ENCODE data around the gene ZNHIT6. TPM values are rescaled to one million over a fixed set of nuclear protein-coding genes. Genes with fewer than 3 reads are reported as not detected.
"Not testable (repeated sequence)": the region's sequence is repeated elsewhere in the genome, so short reads cannot be mapped to it uniquely, and the experiment has no call there.

Gene ZNHIT6
- total RNA-seq, 1 experiment from 2014 or later = 56.2 TPM

- H3K27me3 ChIP-seq (ENCODE audit: control insufficient read depth, insufficient read depth, low read length) = no peaks in the 10 kb centered on the region
- H3K4me3 ChIP-seq (ENCODE audit: low read depth in 2 of 2, low read length in 2 of 2) = no peak overlapping the region
- BruUV-seq (replicated peaks) = no TSS peak
- ATAC-seq (no peak), DNase-seq (ENCODE audit: low read depth, low spot score) (no peak)
- peaks cover 24% of the 10 kb centered on the region for H3K36me3 ChIP-seq (ENCODE audit: control insufficient read depth, insufficient read depth, low read length)
- peaks cover 3% of the 10 kb centered on the region for H3K4me1 ChIP-seq (ENCODE audit: control insufficient read depth, insufficient read depth, low read length)
- ChIA-PET POLR2A (no interaction called here), CTCF (no interaction called here)
- H3K27ac ChIP-seq (ENCODE audit: low read length) = no peak overlapping the region
- intact Hi-C loops (cut with micrococcal nuclease; ENCODE audit: unreplicated experiment) = no loop called here
- in situ Hi-C loops (cut with HindIII; ENCODE audit: low pct_unique_long_range_greater_than_20kb, low sequenced_read_pairs) = no loop called here
- peaks cover 12% of the 10 kb centered on the region; the same call in 1 of the 2 replicates for H3K9me3 ChIP-seq (ENCODE audit: control insufficient read depth, insufficient read depth, low read depth, low read length)
- TF ChIP-seq SIN3A (IDR thresholded peaks at IDR 0.05; ENCODE audit: borderline replicate concordance, insufficient read depth, low read depth, low read length) (no peak), POLR2AphosphoS5 (IDR thresholded peaks at IDR 0.05; ENCODE audit: low read depth, low read length) (no peak), CTCF (IDR thresholded peaks at IDR 0.05) (no peak)
These were observed 58.6 kb downstream of the ZNHIT6 start for GRCh38 chr1:85649591-85649990.

GRCh38 chr1:85641598-85642556 is 66.4 kb downstream of the ZNHIT6 start:
- ATAC-seq; H3K36me3 ChIP-seq (ENCODE audit: control insufficient read depth, insufficient read depth, low read length); intact Hi-C loops (cut with micrococcal nuclease; ENCODE audit: unreplicated experiment); DNase-seq (ENCODE audit: low read depth, low spot score); H3K27me3 ChIP-seq (ENCODE audit: control insufficient read depth, insufficient read depth, low read length); H3K27ac ChIP-seq (ENCODE audit: low read length); BruUV-seq (replicated peaks); in situ Hi-C loops (cut with HindIII; ENCODE audit: low pct_unique_long_range_greater_than_20kb, low sequenced_read_pairs); H3K4me3 ChIP-seq (ENCODE audit: low read depth in 2 of 2, low read length in 2 of 2); H3K4me1 ChIP-seq (ENCODE audit: control insufficient read depth, insufficient read depth, low read length); CTCF ChIA-PET: not testable (repeated sequence)
- POLR2A ChIA-PET = interaction anchor here (0.6 to 0.7 kb wide), 2 partner anchors 32 to 303 kb away, joined by 3 read pairs; no protein-coding TSS in a partner anchor
- peaks cover 42% of the 10 kb centered on the region for H3K9me3 ChIP-seq (ENCODE audit: control insufficient read depth, insufficient read depth, low read depth, low read length)

- peaks cover 47% of the 10 kb centered on the region for H3K9me3 ChIP-seq (ENCODE audit: control insufficient read depth, insufficient read depth, low read depth, low read length)
- ATAC-seq; H3K36me3 ChIP-seq (ENCODE audit: control insufficient read depth, insufficient read depth, low read length); POLR2A ChIA-PET; H3K27ac ChIP-seq (ENCODE audit: low read length); BruUV-seq (replicated peaks); intact Hi-C loops (cut with micrococcal nuclease; ENCODE audit: unreplicated experiment); H3K27me3 ChIP-seq (ENCODE audit: control insufficient read depth, insufficient read depth, low read length); CTCF ChIA-PET; H3K4me1 ChIP-seq (ENCODE audit: control insufficient read depth, insufficient read depth, low read length); in situ Hi-C loops (cut with HindIII; ENCODE audit: low pct_unique_long_range_greater_than_20kb, low sequenced_read_pairs); DNase-seq (ENCODE audit: low read depth, low spot score); H3K4me3 ChIP-seq (ENCODE audit: low read depth in 2 of 2, low read length in 2 of 2): not testable (repeated sequence)
These were observed 68.3 kb downstream of the ZNHIT6 start for GRCh38 chr1:85639920-85640319.

- Histone ChIP-seq H3K27me3 (ENCODE audit: control insufficient read depth, insufficient read depth, low read length) (no peaks in the 10 kb centered on the region), H3K36me3 (ENCODE audit: control insufficient read depth, insufficient read depth, low read length) (no peaks in the 10 kb centered on the region), H3K9me3 (ENCODE audit: control insufficient read depth, insufficient read depth, low read depth, low read length) (peaks cover 47% of the 10 kb centered on the region), H3K4me1 (ENCODE audit: control insufficient read depth, insufficient read depth, low read length) (no peaks in the 10 kb centered on the region), H3K4me3 (ENCODE audit: low read depth in 2 of 2, low read length in 2 of 2) (no peak overlapping the region), H3K27ac (ENCODE audit: low read length) (no peak overlapping the region)
- BruUV-seq (replicated peaks) = no TSS peak
- ATAC-seq (no peak), DNase-seq (ENCODE audit: low read depth, low spot score) (no peak)
- in situ Hi-C loops (cut with HindIII; ENCODE audit: low pct_unique_long_range_greater_than_20kb, low sequenced_read_pairs) (no loop called here), intact Hi-C loops (cut with micrococcal nuclease; ENCODE audit: unreplicated experiment) (no loop called here)
- ChIA-PET CTCF (no interaction called here), POLR2A (no interaction called here)
- TF ChIP-seq TCF7L2 (IDR thresholded peaks at IDR 0.05; ENCODE audit: low read depth, low read length) (no peak), POLR2AphosphoS5 (IDR thresholded peaks at IDR 0.05; ENCODE audit: low read depth, low read length) (no peak), CTCF (IDR thresholded peaks at IDR 0.05) (no peak), SIN3A (IDR thresholded peaks at IDR 0.05; ENCODE audit: borderline replicate concordance, insufficient read depth, low read depth, low read length) (no peak), REST (IDR thresholded peaks at IDR 0.05; ENCODE audit: insufficient read depth in 1 of 2, low read depth in 2 of 2, low read length in 1 of 2) (no peak)
These were observed 69.8 kb downstream of the ZNHIT6 start for GRCh38 chr1:85638412-85638811.
